Lung (tissue), 12 donors: ENCODE measurements around the gene BTG2. TPM values are rescaled to one million over a fixed set of nuclear protein-coding genes. Genes with fewer than 3 reads are reported as not detected.

Experiments
- ATAC-seq: fragments of 200-7000 bp; cut with Tn5 transposase; one replicate; pipeline ENCODE4 v1.9.1; 2020; ENCODE audit warnings: moderate number of reproducible peaks; ENCODE audit not compliant: insufficient read depth, low FRiP score
- DNase-seq, 3 donors: peaks; one replicate each; pipeline ENCODE4 v3.0.0-alpha.2; 2013 to 2017
- H3K27ac ChIP-seq, 2 donors: one replicate each; pipeline ENCODE4 v1.5.1; 2013; ENCODE audit warnings: mild to moderate bottlenecking in 2 of 2, moderate library complexity in 2 of 2, control low read depth in 1 of 2, inconsistent platforms in 1 of 2, low read depth in 1 of 2, low read length in 1 of 2
- H3K27me3 ChIP-seq, 3 donors: one replicate each; pipeline ENCODE4 v1.5.1; 2013; ENCODE audit warnings: low read length in 2 of 3; ENCODE audit not compliant: control insufficient read depth in 3 of 3, insufficient read depth in 3 of 3
- H3K36me3 ChIP-seq, 4 donors: one replicate each; pipeline ENCODE4 v1.5.1; 2013; ENCODE audit warnings: low read length in 4 of 4, mild to moderate bottlenecking in 1 of 4, moderate library complexity in 1 of 4; ENCODE audit not compliant: control insufficient read depth in 4 of 4, insufficient read depth in 4 of 4
- H3K4me1 ChIP-seq, 5 donors: one replicate each; pipeline ENCODE4 v1.5.1; 2013; ENCODE audit warnings: low read length in 5 of 5, mild to moderate bottlenecking in 2 of 5, moderate library complexity in 1 of 5; ENCODE audit not compliant: control insufficient read depth in 5 of 5, insufficient read depth in 5 of 5
- H3K4me3 ChIP-seq: one replicate; pipeline ENCODE4 v1.5.1; 2013; ENCODE audit warnings: mild to moderate bottlenecking, control low read depth, moderate library complexity
- H3K9ac ChIP-seq, 2 donors: one replicate each; pipeline ENCODE4 v1.5.1; 2013; ENCODE audit warnings: low read length in 2 of 2, control low read depth in 1 of 2; ENCODE audit not compliant: insufficient read depth in 1 of 2
- H3K9me3 ChIP-seq, 4 donors: one replicate each; pipeline ENCODE4 v1.5.1; 2013; ENCODE audit warnings: low read length in 3 of 4, mild to moderate bottlenecking in 1 of 4, moderate library complexity in 1 of 4; ENCODE audit not compliant: control insufficient read depth in 4 of 4, insufficient read depth in 3 of 4
- WGBS, 2 donors: extraction: QIAGEN DNeasy Blood & Tissue Kit; methylation state at CpG; one replicate each; pipeline ENCODE4 v1.1.7; 2013; 5-methylcytosine and 5-hydroxymethylcytosine counted together
- polyA plus RNA-seq, 2 donors: library from polyadenylated mRNA; stranded (reverse); fragments of 200-250 nt; gene quantifications; one replicate each; pipeline ENCODE4 v1.2.1, GENCODE V29; 2013
- total RNA-seq, 2 donors: library from RNA; depleted of rRNA in 1 of 2; stranded (reverse); fragments of >200 nt in 1 of 2; gene quantifications; one replicate each; pipeline ENCODE4 v1.2.1, GENCODE V29; 2014 to 2021
- TF ChIP-seq, protein P1 (sequence below): IDR thresholded peaks from 2 replicates; pipeline ENCODE4 v1.5.1; 2012; ENCODE audit warnings: mild to moderate bottlenecking; ENCODE audit errors: control extremely low read depth, extremely low read depth
- donor health status: control.
- donor health status: control.
- donor health status: Bipolar disorder and iron deficiency.
- donor health status: healthy.
- donor health status: DM: yes; HTN: yes; CAD: no.

BTG2 gene
- total and polyA plus RNA-seq, 4 donors: 29.1 to 118 (median 73.5) TPM

DNA sequence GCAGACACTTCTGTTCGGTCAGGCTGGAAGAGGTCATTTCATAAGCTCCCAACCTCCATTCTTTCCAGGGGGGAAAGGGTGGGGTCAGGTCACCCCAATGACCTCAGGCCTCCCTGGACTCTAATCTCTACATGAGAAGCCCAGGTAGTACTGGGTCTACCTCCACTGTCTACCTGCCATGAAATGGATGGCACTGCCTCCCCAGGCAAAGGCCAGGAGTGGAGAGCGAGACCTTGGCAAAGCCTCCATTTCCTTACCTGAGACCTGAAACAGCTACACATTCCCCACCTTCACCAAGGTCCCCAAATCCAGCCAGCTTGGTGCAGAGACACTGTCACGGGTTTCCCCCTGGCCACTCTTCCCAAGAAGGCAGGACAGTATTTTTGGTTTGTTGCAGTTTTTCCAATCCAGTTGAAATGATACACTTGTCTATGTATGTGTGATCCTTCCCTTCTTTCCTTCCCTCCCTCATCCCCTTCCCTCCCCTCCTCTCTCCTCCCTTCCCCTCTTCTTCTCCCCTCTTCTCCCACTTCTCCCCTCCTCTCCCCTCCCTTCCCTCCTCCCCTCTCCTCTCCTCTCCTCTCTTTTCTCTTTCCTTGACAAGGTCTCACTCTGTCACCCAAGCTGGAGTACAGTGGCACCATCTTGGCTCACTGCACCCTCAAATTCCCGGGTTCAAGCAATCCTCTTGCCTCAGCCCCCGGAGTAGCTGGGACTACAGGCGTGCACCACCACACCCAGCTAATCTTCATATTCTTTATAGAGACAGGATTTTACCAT lies 16.1 kb downstream of the BTG2 start:
- ATAC-seq: no peak
- H3K9ac ChIP-seq: no peak overlapping the region
- peaks cover 11 to 50% (median 27%) of the 10 kb centered on the region in 5 donors for H3K4me1 ChIP-seq

DNA sequence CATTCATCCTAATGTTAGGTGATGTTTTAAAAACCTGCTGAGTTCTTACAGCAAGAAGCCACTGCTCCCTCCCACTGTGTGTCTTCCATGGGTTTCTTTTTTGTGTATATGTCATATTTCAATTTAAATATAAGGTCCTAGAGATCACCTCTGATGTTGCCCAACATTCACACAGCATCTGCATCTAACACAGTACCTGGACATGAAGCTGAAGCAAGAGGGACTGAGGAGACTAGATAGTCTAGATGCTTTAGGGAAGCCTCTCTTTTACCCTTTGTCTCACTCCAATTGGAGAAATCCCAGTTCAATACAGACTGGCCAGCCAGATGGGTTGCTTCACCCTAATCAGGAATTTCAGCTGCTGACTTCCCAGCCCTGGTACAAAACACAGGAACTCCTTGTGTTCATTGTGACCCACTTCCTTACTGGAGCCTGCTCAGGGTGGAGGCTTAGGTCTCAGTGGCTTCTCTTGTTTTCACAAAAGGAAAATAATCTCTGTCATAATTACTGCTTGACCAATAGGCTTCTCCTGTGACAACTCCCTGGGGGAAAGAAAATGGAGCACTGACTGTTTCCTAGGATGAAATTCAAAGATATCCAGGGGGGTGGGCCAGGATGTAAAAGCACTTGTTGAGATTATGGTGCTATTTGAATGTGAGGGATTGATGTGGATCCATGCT lies 17.3 kb downstream of the BTG2 start:
- H3K27ac ChIP-seq: peak overlapping the region; percentile 36 to 71

More for the DNA sequence above, 16.1 kb downstream of the BTG2 start:
- no peaks in the 10 kb centered on the region for H3K36me3 ChIP-seq
- TF ChIP-seq, protein P1, sequence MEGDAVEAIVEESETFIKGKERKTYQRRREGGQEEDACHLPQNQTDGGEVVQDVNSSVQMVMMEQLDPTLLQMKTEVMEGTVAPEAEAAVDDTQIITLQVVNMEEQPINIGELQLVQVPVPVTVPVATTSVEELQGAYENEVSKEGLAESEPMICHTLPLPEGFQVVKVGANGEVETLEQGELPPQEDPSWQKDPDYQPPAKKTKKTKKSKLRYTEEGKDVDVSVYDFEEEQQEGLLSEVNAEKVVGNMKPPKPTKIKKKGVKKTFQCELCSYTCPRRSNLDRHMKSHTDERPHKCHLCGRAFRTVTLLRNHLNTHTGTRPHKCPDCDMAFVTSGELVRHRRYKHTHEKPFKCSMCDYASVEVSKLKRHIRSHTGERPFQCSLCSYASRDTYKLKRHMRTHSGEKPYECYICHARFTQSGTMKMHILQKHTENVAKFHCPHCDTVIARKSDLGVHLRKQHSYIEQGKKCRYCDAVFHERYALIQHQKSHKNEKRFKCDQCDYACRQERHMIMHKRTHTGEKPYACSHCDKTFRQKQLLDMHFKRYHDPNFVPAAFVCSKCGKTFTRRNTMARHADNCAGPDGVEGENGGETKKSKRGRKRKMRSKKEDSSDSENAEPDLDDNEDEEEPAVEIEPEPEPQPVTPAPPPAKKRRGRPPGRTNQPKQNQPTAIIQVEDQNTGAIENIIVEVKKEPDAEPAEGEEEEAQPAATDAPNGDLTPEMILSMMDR: no peak
- DNase-seq: no peak
- no peaks in the 10 kb centered on the region for H3K27me3 ChIP-seq
- 71 to 78% methylated on average over 6 of the region's 6 CpGs for WGBS, 2 donors
- H3K4me3 ChIP-seq: no peak overlapping the region
- no peaks in the 10 kb centered on the region for H3K9me3 ChIP-seq
- peak overlapping the region in 1 of 2 donors; percentile 82 for H3K27ac ChIP-seq

DNA sequence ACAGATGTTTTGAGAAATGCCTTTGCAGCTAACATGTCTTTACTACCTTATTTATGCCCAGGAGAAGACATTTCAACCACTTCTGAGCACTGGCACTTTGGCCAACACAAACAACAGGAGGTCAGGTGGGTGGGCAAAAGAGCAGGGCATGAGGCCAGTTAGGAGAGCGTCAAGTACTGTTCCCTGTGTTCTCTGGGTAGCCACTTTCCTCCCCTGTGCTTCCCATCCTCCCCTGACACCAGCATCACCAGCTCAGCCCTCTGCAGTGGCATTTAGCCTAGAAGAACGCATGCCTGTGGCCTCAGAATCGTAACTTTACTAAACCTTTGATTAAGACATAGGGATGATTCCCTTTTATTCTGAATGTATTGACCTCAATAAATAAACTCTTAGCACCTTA lies 18.3 kb downstream of the BTG2 start:
- Histone ChIP-seq H3K9ac (no peak overlapping the region), H3K27ac (peak overlapping the region in 1 of 2 donors; percentile 71), H3K36me3 (no peaks in the 10 kb centered on the region), H3K27me3 (no peaks in the 10 kb centered on the region), H3K4me1 (peaks cover 11 to 56% (median 36%) of the 10 kb centered on the region in 5 donors), H3K4me3 (no peak overlapping the region), H3K9me3 (no peaks in the 10 kb centered on the region)
- WGBS, 2 donors: 65 to 70% methylated on average over 3 of the region's 3 CpGs
- TF ChIP-seq, protein P1: no peak
- no peak for DNase-seq
- ATAC-seq: no peak

More for the DNA sequence above, 17.3 kb downstream of the BTG2 start:
- TF ChIP-seq, protein P1: no peak
- no peak overlapping the region for H3K4me3 ChIP-seq
- no peaks in the 10 kb centered on the region for H3K27me3 ChIP-seq
- DNase-seq (peak in 1 of 3 donors; percentile 57), ATAC-seq (no peak)
- no peak overlapping the region for H3K9ac ChIP-seq
- peaks cover 11 to 52% (median 32%) of the 10 kb centered on the region in 5 donors for H3K4me1 ChIP-seq
- no peaks in the 10 kb centered on the region for H3K36me3 ChIP-seq
- no peaks in the 10 kb centered on the region for H3K9me3 ChIP-seq
